Gastrocnemius medialis (tissue), 4 donors: ENCODE measurements around the gene AHCY.

ENCODE experiments used
- POLR2A ChIP-seq, 2 donors: fragments of 450-650 bp; IDR thresholded peaks; one replicate each; pipeline ENCODE4 v1.6.1; 2017; ENCODE audit warnings: antibody characterized with exemption in 2 of 2, mild to moderate bottlenecking in 2 of 2, moderate library complexity in 2 of 2
- TF ChIP-seq, protein P1 (sequence below), 5 experiments: fragments of 450-650 bp in 3 of 5; fragments of 200-600 bp in 2 of 5; sonication (generic) in 2 of 5; IDR thresholded peaks in 4 of 5; conservative IDR thresholded peaks in 1 of 5; 1 replicate in 4 of 5; 2 replicates in 1 of 5; pipeline ENCODE4 v1.5.1; 2016 to 2019; ENCODE audit warnings: antibody characterized with exemption in 5 of 5, mild to moderate bottlenecking in 3 of 5, moderate library complexity in 3 of 5

DNA sequence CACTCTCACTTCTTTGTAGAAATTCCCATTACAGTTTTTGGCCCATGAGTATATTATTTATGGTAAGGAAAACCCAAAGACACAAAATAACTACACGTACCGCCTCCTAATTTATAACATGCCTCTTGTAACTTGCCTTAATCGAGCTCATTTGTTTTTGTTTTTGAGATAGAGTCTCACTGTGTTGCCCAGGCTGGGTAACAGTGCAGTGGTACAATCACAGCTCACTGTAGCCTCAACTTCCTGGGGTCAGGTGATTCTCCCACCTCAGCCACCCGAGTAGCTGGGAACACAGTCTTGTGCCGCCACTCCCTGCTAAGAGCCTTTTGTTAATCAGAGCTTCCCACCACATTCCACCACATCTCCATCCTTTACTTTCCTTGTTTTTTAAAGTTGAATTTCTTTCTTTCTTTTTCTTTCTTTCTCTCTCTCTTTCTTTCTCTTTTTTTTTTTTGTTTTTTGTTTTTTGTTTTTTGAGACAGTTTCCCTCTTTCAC is 46.5 kb downstream of the AHCY start:
- TF ChIP-seq, protein P1, sequence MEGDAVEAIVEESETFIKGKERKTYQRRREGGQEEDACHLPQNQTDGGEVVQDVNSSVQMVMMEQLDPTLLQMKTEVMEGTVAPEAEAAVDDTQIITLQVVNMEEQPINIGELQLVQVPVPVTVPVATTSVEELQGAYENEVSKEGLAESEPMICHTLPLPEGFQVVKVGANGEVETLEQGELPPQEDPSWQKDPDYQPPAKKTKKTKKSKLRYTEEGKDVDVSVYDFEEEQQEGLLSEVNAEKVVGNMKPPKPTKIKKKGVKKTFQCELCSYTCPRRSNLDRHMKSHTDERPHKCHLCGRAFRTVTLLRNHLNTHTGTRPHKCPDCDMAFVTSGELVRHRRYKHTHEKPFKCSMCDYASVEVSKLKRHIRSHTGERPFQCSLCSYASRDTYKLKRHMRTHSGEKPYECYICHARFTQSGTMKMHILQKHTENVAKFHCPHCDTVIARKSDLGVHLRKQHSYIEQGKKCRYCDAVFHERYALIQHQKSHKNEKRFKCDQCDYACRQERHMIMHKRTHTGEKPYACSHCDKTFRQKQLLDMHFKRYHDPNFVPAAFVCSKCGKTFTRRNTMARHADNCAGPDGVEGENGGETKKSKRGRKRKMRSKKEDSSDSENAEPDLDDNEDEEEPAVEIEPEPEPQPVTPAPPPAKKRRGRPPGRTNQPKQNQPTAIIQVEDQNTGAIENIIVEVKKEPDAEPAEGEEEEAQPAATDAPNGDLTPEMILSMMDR (IDR thresholded peaks at IDR 0.05 in 4 of 5, conservative IDR thresholded peaks at IDR 0.05 in 1 of 5) = no peak
- no peak for TF ChIP-seq POLR2A (IDR thresholded peaks at IDR 0.05)
